ENCODE results near the gene NEU3. TPM values are rescaled to one million over a fixed set of nuclear protein-coding genes. Genes with fewer than 3 reads are reported as not detected.

Gene NEU3
- total and polyA plus RNA-seq, 2 of the 4 experiments (the other 2 are of a cell fraction), result 5.5 to 10.6 TPM

GRCh38 chr11:75050516-75050915 lies 61.8 kb downstream of the NEU3 start:
- dilution Hi-C loops (cut with HindIII; ENCODE audit: low sequenced_read_pairs, unreplicated experiment) (no loop called here), intact Hi-C loops (cut with micrococcal nuclease) (no loop called here), in situ Hi-C loops (cut with MboI; ENCODE audit: low sequenced_read_pairs) (no loop called here)
- 100% methylated on average over 1 of the region's 4 CpGs; no CpG with 5 or more reads in 1 of the 2 experiments for WGBS, 2 experiments (ENCODE audit: extremely low coverage in 2 of 2, insufficient read length in 1 of 2)
- Histone ChIP-seq H2BK120ac (ENCODE audit: low read depth, low read length) (no peak overlapping the region), H3K4me3 (ENCODE audit: insufficient read depth, low read depth, low read length) (no peak overlapping the region), H3K18ac (ENCODE audit: low read depth, low read length) (no peak overlapping the region), H3K4me1 (ENCODE audit: control insufficient read depth, insufficient read depth, low read length) (no peaks in the 10 kb centered on the region), H2AFZ (replicated peaks; ENCODE audit: low read length, poor library complexity) (no peak overlapping the region), H3K27me3 (ENCODE audit: control insufficient read depth, insufficient read depth, low read length) (peaks cover 10% of the 10 kb centered on the region), H3K4ac (ENCODE audit: low read depth, low read length) (no peak overlapping the region), H3K27ac (ENCODE audit: insufficient read depth, low read length) (no peak overlapping the region), H2BK20ac (ENCODE audit: low read depth, low read length) (no peak overlapping the region), H3K9me3 (ENCODE audit: control insufficient read depth, insufficient read depth, low read length) (peaks cover 5% of the 10 kb centered on the region), H3K9me1 (ENCODE audit: insufficient read depth, low read length) (no peaks in the 10 kb centered on the region), H3K36me3 (ENCODE audit: control insufficient read depth, insufficient read depth, low read length) (no peaks in the 10 kb centered on the region), H3K56ac (ENCODE audit: extremely low read depth, insufficient read depth, low read length) (no peak overlapping the region), H4K20me1 (ENCODE audit: insufficient read depth, low read length) (no peaks in the 10 kb centered on the region), H2BK5ac (ENCODE audit: low read depth, low read length, poor library complexity, severe bottlenecking) (no peak overlapping the region), H3K14ac (replicated peaks; ENCODE audit: low read depth, low read length) (no peak overlapping the region), H2BK15ac (ENCODE audit: low read depth, low read length) (no peak overlapping the region), H3K23ac (ENCODE audit: low read depth, low read length) (no peak overlapping the region), H4K5ac (ENCODE audit: low read depth, low read length) (no peak overlapping the region), H4K91ac (ENCODE audit: insufficient read depth, low read depth, low read length) (no peak overlapping the region), H2AK9ac (replicated peaks; ENCODE audit: low read depth, low read length, poor library complexity) (no peak overlapping the region), H3K9ac (ENCODE audit: low read depth, low read length) (no peak overlapping the region), H3K4me2 (ENCODE audit: low read depth, low read length) (no peak overlapping the region), H2AK5ac (ENCODE audit: low read depth, low read length) (no peak overlapping the region), H4K8ac (ENCODE audit: low read depth in 2 of 2, low read length in 2 of 2) (no peak overlapping the region), H3K79me1 (ENCODE audit: low read depth in 1 of 2, low read length in 2 of 2) (no peaks in the 10 kb centered on the region)
- BruUV-seq (replicated peaks), result no TSS peak
- ChIA-PET CTCF (no interaction called here), POLR2A (ENCODE audit: unreplicated experiment) (no interaction called here)
- DNase-seq (no peak), ATAC-seq (ENCODE audit: low read depth) (no peak)
- TF ChIP-seq CEBPB (IDR thresholded peaks at IDR 0.05; ENCODE audit: low read depth, low read length) (no peak), SMC3 (IDR thresholded peaks at IDR 0.05; ENCODE audit: low read depth, low read length) (no peak), MAZ (IDR thresholded peaks at IDR 0.05; ENCODE audit: borderline replicate concordance, low read depth, low read length) (no peak), FOS (IDR thresholded peaks at IDR 0.05; ENCODE audit: low read depth, low read length) (no peak), MXI1 (IDR thresholded peaks at IDR 0.05; ENCODE audit: borderline replicate concordance, low read depth, low read length) (no peak), USF2 (IDR thresholded peaks at IDR 0.05; ENCODE audit: low read depth, low read length) (no peak), NFE2L2 (IDR thresholded peaks at IDR 0.05; ENCODE audit: low read depth, low read length) (no peak), RAD21 (IDR thresholded peaks at IDR 0.05; ENCODE audit: low read length) (no peak)
